ENCODE data around the gene MATCAP1. TPM values are rescaled to one million over a fixed set of nuclear protein-coding genes. Genes with fewer than 3 reads are reported as not detected.

The MATCAP1 gene
- total and polyA plus RNA-seq, 2 of the 13 experiments (the other 11 are each of a cell fraction or from before 2014, with no cell fraction given): 11.2 to 24.5 TPM

GRCh38 chr16:67173808-67174705, 9.7 kb downstream of the MATCAP1 start (continued):
- TF ChIP-seq, protein P1, sequence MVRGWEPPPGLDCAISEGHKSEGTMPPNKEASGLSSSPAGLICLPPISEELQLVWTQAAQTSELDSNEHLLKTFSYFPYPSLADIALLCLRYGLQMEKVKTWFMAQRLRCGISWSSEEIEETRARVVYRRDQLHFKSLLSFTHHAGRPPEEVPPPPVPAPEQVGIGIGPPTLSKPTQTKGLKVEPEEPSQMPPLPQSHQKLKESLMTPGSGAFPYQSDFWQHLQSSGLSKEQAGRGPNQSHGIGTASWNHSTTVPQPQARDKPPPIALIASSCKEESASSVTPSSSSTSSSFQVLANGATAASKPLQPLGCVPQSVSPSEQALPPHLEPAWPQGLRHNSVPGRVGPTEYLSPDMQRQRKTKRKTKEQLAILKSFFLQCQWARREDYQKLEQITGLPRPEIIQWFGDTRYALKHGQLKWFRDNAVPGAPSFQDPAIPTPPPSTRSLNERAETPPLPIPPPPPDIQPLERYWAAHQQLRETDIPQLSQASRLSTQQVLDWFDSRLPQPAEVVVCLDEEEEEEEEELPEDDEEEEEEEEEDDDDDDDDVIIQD (CRISPR knock-in tag; IDR thresholded peaks at IDR 0.05; ENCODE audit: low read depth): no peak
- TF ChIP-seq DMAP1 (CRISPR knock-in tag; IDR thresholded peaks at IDR 0.05) (peak; percentile 70), KLF16 (CRISPR knock-in tag; IDR thresholded peaks at IDR 0.05) (peak in 1 of 2 experiments; percentile 74; a peak in 1 of 4 replicates), SNRNP70 (IDR thresholded peaks at IDR 0.05; ENCODE audit: low read depth, low read length) (no peak), ZNF564 (CRISPR knock-in tag; IDR thresholded peaks at IDR 0.05) (peak; percentile 65; the same call in 1 of the 2 replicates), ZBTB20 (CRISPR knock-in tag; IDR thresholded peaks at IDR 0.05; ENCODE audit: borderline replicate concordance, low read depth) (peak; percentile 85; the same call in 1 of the 2 replicates), SNAPC4 (CRISPR knock-in tag; IDR thresholded peaks at IDR 0.05) (no peak), ZSCAN21 (CRISPR knock-in tag; IDR thresholded peaks at IDR 0.05; ENCODE audit: borderline replicate concordance) (peak; percentile 98), RARG (CRISPR knock-in tag; IDR thresholded peaks at IDR 0.05; ENCODE audit: low read depth) (no peak), SSRP1 (CRISPR knock-in tag; IDR thresholded peaks at IDR 0.05) (no peak), MYPOP (CRISPR knock-in tag; IDR thresholded peaks at IDR 0.05) (peak; percentile 96; the same call in 1 of the 2 replicates), ZNF577 (CRISPR knock-in tag; IDR thresholded peaks at IDR 0.05; ENCODE audit: borderline replicate concordance, low read depth) (no peak), SUZ12 (IDR thresholded peaks at IDR 0.05; ENCODE audit: low read depth, low read length) (no peak), RFXAP (CRISPR knock-in tag; IDR thresholded peaks at IDR 0.05; ENCODE audit: borderline replicate concordance) (peak; percentile 73; the same call in 1 of the 2 replicates), NFKBIZ (CRISPR knock-in tag; IDR thresholded peaks at IDR 0.05) (0 out of 2 replicates have a peak, but pooled peaks have one; percentile 52), ZNF24 (IDR thresholded peaks at IDR 0.05) (no peak)
- TF ChIP-seq, protein P2, sequence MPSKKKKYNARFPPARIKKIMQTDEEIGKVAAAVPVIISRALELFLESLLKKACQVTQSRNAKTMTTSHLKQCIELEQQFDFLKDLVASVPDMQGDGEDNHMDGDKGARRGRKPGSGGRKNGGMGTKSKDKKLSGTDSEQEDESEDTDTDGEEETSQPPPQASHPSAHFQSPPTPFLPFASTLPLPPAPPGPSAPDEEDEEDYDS (CRISPR knock-in tag; IDR thresholded peaks at IDR 0.05): peak; percentile 78
- TF ChIP-seq, protein P3, sequence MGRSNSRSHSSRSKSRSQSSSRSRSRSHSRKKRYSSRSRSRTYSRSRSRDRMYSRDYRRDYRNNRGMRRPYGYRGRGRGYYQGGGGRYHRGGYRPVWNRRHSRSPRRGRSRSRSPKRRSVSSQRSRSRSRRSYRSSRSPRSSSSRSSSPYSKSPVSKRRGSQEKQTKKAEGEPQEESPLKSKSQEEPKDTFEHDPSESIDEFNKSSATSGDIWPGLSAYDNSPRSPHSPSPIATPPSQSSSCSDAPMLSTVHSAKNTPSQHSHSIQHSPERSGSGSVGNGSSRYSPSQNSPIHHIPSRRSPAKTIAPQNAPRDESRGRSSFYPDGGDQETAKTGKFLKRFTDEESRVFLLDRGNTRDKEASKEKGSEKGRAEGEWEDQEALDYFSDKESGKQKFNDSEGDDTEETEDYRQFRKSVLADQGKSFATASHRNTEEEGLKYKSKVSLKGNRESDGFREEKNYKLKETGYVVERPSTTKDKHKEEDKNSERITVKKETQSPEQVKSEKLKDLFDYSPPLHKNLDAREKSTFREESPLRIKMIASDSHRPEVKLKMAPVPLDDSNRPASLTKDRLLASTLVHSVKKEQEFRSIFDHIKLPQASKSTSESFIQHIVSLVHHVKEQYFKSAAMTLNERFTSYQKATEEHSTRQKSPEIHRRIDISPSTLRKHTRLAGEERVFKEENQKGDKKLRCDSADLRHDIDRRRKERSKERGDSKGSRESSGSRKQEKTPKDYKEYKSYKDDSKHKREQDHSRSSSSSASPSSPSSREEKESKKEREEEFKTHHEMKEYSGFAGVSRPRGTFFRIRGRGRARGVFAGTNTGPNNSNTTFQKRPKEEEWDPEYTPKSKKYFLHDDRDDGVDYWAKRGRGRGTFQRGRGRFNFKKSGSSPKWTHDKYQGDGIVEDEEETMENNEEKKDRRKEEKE (IDR thresholded peaks at IDR 0.05): no peak

All from HepG2 (cell line).